Esophagus squamous epithelium (tissue), 4 donors: ENCODE data around the gene CCDC183.

ENCODE experiments used
- CTCF ChIP-seq, 6 experiments: fragments of 450-650 bp in 4 of 6; fragments of 200-600 bp in 2 of 6; sonication (generic) in 2 of 6; IDR thresholded peaks; one replicate each; pipeline ENCODE4 v1.5.1; 2016 to 2019; ENCODE audit warnings: antibody characterized with exemption in 6 of 6, mild to moderate bottlenecking in 4 of 6, moderate library complexity in 4 of 6
- POLR2A ChIP-seq, 4 donors: fragments of 450-650 bp; IDR thresholded peaks; one replicate each; pipeline ENCODE4 v1.6.1; 2017; ENCODE audit warnings: antibody characterized with exemption in 4 of 4, mild to moderate bottlenecking in 4 of 4, moderate library complexity in 3 of 4

DNA sequence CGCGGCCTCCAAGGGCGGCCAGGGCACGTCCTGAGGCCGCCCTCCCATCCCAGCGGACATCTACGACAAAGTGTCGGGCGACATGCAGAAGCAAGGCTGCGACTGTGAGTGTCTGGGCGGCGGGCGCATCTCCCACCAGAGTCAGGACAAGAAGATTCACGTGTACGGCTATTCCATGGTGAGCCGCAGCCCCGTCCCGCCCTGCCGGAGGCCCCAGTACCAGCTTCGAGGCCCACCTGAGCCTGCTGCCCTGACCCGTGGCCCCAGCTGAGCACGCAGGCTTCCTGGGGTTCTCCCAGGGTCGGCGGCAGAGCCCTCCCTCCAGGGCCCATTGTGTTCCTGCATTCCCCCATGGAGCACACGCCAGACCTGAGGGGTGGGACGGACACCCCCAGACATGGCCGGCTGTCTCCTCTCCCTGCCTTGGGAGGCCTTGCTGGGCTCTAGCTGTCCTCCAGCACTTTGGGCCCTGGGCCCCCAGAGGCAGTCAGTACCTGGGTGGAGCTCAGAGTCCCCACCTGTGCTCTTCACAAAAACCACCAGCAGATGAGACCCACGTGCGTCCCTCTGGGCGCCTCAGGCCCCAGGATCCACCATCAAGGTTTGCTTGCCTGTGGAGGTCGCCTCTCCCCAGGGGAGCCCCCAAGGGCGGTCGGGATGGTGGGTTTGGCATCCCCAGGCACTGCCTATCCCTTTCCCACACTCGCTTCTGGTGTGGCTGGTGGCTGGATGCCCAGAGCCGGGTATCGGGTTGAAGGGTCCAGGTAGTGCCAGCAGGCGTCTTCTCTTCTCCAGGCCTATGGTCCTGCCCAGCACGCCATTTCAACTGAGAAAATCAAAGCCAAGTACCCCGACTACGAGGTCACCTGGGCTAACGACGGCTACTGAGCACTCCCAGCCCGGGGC lies 54.1 kb downstream of the CCDC183 start:
- no peak for TF ChIP-seq POLR2A (IDR thresholded peaks at IDR 0.05)
- no peak for TF ChIP-seq CTCF (IDR thresholded peaks at IDR 0.05)
